ENCODE data around the gene KCNQ5. TPM values are rescaled to one million over a fixed set of nuclear protein-coding genes. Genes with fewer than 3 reads are reported as not detected.

Gene KCNQ5
- total and polyA plus RNA-seq, 2 of the 8 experiments (the other 6 are each of a cell fraction or from before 2014, with no cell fraction given): 0.83 to 1.2 TPM

GRCh38 chr6:72820906-72821305 lies 199.0 kb downstream of the KCNQ5 start:
- H3K4me2 ChIP-seq (ENCODE audit: insufficient read depth in 1 of 2, low read depth in 2 of 2, low read length in 2 of 2): no peak overlapping the region
- H3K4me3 ChIP-seq (ENCODE audit: extremely low read depth in 1 of 4, insufficient read depth in 2 of 4, low read depth in 3 of 4, low read length in 4 of 4): no peak overlapping the region
- no peaks in the 10 kb centered on the region for H3K79me1 ChIP-seq (ENCODE audit: low read depth, low read length)
- no peak overlapping the region for H2BK15ac ChIP-seq (ENCODE audit: low read length)
- no peaks in the 10 kb centered on the region for H3K27me3 ChIP-seq (replicated peaks in 1 of 4; ENCODE audit: control insufficient read depth in 3 of 4, extremely low read depth in 1 of 4, insufficient read depth in 3 of 4, low read length in 3 of 4)
- no peak overlapping the region for H3K4ac ChIP-seq (replicated peaks; ENCODE audit: insufficient read length, low read depth, low read length)
- H2BK120ac ChIP-seq (replicated peaks; ENCODE audit: low read depth, low read length): no peak overlapping the region
- WGBS, 2 experiments (ENCODE audit: extremely low coverage in 1 of 2, insufficient coverage in 1 of 2, insufficient read length in 1 of 2, insufficient replicate concordance in 2 of 2, low coverage in 1 of 2, low lambda C conversion rate in 2 of 2, missing lambda C conversion rate in 1 of 2): 92% methylated on average over 1 of the region's 1 CpG; no CpG with 5 or more reads in 1 of the 2 experiments
- no peak overlapping the region for H3K9ac ChIP-seq (replicated peaks in 1 of 4; ENCODE audit: extremely low read depth in 1 of 4, low read depth in 3 of 4, low read length in 3 of 4)
- no peak overlapping the region for H2BK5ac ChIP-seq (ENCODE audit: low read depth, low read length)
- no peak overlapping the region for H2AFZ ChIP-seq (ENCODE audit: low read length)
- H3K36me3 ChIP-seq (ENCODE audit: control insufficient read depth in 2 of 4, insufficient read depth in 4 of 4, low read length in 3 of 4): no peaks in the 10 kb centered on the region
- no peak overlapping the region for H4K8ac ChIP-seq (ENCODE audit: extremely low read depth, insufficient read depth, low read length)
- POLR2A ChIA-PET (ENCODE audit: partially characterized antibody): no interaction called here
- H3K18ac ChIP-seq (ENCODE audit: extremely low read depth, low read length): no peak overlapping the region
- H3K79me2 ChIP-seq (ENCODE audit: control insufficient read depth in 1 of 2, insufficient read depth in 2 of 2, low read length in 2 of 2): no peaks in the 10 kb centered on the region
- no peak overlapping the region for H4K5ac ChIP-seq (ENCODE audit: insufficient read length, low read depth, low read length)
- no peaks in the 10 kb centered on the region; the same call in 1 of the 2 replicates for H3K23me2 ChIP-seq (ENCODE audit: low read depth, low read length)
- H2BK20ac ChIP-seq (ENCODE audit: low read length): no peak overlapping the region
- DNase-seq (ENCODE audit: low read depth in 1 of 2, low spot score in 2 of 2): no peak
- H3K14ac ChIP-seq (ENCODE audit: insufficient read length): no peak overlapping the region
- CTCF ChIA-PET (ENCODE audit: partially characterized antibody): interaction anchor here (1.1 kb wide), 1 partner anchor 13 kb away, joined by 3 read pairs; no protein-coding TSS in a partner anchor
- no peak overlapping the region for H3K27ac ChIP-seq (ENCODE audit: low read depth, low read length)
- no peak overlapping the region for H3K56ac ChIP-seq (replicated peaks; ENCODE audit: insufficient read length, low read depth, low read length)
- FAIRE-seq: no peak
- H2AK5ac ChIP-seq (ENCODE audit: low read depth, low read length): no peak overlapping the region
- H2BK12ac ChIP-seq (ENCODE audit: low read depth, low read length): no peak overlapping the region
- no peaks in the 10 kb centered on the region; a peak in 1 of 4 replicates for H3K9me3 ChIP-seq (ENCODE audit: insufficient read depth in 2 of 2, low read depth in 1 of 2, low read length in 1 of 2)
- H3K23ac ChIP-seq (ENCODE audit: insufficient read length): no peak overlapping the region
- no peaks in the 10 kb centered on the region for H4K20me1 ChIP-seq (replicated peaks in 1 of 2; ENCODE audit: control insufficient read depth in 1 of 2, insufficient read depth in 2 of 2, low read length in 2 of 2)
- H3K4me1 ChIP-seq (replicated peaks in 1 of 4; ENCODE audit: control insufficient read depth in 3 of 4, insufficient read depth in 4 of 4, low read length in 3 of 4): no peaks in the 10 kb centered on the region
- no peak overlapping the region for H4K91ac ChIP-seq (replicated peaks; ENCODE audit: insufficient read length, low read length)
- TF ChIP-seq BCL11A (IDR thresholded peaks at IDR 0.05; ENCODE audit: low read depth in 2 of 2, low read length in 2 of 2) (no peak), GTF2F1 (IDR thresholded peaks at IDR 0.05; ENCODE audit: borderline replicate concordance, low read depth, low read length) (no peak), ATF3 (IDR thresholded peaks at IDR 0.05; ENCODE audit: insufficient read depth, low read depth, low read length) (no peak), EZH2 (IDR thresholded peaks at IDR 0.05; ENCODE audit: low read depth, low read length, severe bottlenecking) (no peak), CTCF (IDR thresholded peaks at IDR 0.05; ENCODE audit: control extremely low read depth in 1 of 3, insufficient read depth in 1 of 3, low read depth in 1 of 3, low read length in 3 of 3) (no peak), SIX5 (IDR thresholded peaks at IDR 0.05; ENCODE audit: low read depth, low read length) (no peak), E2F6 (IDR thresholded peaks at IDR 0.05) (no peak), JUN (IDR thresholded peaks at IDR 0.05; ENCODE audit: low read depth, low read length) (no peak), SP1 (IDR thresholded peaks at IDR 0.05; ENCODE audit: low read depth, low read length) (no peak), ASH2L (IDR thresholded peaks at IDR 0.05; ENCODE audit: low read length) (no peak), TCF12 (IDR thresholded peaks at IDR 0.05; ENCODE audit: low read depth, low read length) (no peak)

Measured in H1 (cell line).